OCI-M1 (cell line): ENCODE results near the gene WNT9B.

Experiments
- DNase-seq: peaks from one replicate; lab custom pipeline; 2025; lab: John Stamatoyannopoulos, UW

WNT9B gene

GRCh38 chr17:46851029-46851741 is at the start of gene WNT9B:
WNT9B (plus strand) TSS chr17:46851583; CDS start chr17:46851639, 56 bp downstream.
- no peak for DNase-seq

GRCh38 chr17:46802800-46803199 is 48.6 kb upstream of the WNT9B start:
- no peak for DNase-seq

DNA sequence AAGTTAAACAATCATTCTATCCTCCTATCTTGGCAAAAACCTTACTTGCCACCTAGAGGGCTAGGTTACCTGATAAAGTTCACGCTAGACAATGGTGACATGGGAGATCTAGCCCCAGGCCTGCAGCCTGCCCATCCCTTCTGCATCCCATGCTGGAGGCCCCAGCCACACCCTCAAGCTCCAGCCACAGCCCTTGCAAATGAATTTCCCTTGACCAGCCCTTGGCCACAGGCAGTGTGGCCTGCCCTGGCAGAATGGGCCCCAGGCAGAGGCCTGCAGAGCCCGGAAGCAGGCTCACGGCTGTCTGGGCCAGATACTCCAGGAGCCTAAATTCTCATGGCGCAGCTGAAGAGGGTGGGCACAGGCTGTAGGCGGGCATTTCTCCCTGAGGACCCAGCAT is 47.8 kb upstream of the WNT9B start:
- no peak for DNase-seq

DNA sequence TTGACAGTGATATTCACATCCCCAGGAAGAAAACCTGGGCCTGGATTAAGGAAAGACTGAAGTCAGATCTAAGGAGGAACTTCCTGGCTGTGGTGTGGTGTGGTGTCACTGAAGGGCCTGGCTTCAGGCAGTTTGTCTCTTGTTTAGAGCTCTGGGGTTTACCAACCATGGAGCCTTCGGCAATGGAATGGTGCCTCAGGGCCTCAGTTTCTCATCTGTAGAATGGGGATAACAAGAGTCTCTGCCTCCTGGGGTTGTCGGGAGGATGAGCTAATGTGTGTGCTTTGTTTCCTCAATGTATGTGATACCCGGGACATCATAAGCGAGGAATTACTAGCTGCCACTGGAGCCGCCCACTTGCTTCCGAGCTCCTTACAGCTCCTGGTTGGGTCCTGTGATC is 45.6 kb upstream of the WNT9B start:
- no peak for DNase-seq

- DNase-seq: no peak
Observed at GRCh38 chr17:46809110-46809571, 42.2 kb upstream of the WNT9B start.

DNA sequence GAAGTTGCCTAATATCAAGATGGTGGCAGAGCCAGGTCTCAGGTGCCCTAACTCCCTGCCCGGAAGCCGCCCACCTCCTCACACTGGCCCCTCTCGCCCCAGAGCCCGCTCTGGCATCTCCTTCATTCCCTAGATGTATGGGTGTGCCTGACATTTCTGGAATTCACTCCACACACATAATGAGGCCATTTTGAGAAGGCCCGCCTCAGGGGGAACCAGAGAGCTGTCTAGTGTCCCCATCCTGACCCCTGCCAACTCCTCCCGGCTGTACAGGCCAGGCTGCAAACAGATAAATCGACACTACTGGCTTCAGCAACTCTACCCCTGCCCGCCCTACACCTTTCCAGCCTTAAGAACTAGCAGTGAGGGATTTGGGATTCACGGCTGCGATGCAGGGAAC is 40.5 kb upstream of the WNT9B start:
- no peak for DNase-seq

DNA sequence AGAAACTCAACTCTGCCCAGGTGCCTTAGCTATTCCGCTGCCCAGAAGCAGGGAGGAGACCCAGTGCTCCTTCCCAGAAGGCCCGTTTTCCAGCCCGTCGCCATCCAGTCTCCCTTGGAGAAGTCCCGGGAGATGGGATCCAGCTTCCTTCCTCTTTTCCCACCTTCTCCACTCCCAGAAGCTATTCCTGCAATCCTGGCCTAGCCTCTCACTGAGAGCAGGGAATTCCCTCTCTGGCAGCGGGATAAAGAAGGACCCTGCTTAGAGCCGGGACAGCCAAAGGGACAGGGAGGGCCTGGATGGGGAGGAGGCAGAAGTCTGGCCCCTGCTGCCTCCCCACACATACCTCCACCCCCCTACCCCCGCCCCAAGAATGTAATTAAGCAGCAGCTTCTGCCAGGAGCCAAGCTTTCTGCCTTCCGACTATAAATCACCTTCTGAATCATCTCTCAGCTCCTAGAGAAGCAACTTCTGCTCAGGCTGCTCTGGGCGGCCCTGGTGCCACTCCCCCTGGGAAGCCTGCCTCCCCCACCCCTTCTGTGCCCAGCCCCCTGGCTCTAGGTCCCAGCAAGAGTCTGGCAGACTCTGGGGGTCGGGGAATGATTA is 39.3 kb upstream of the WNT9B start:
- no peak for DNase-seq

GRCh38 chr17:46812624-46813318 is 38.6 kb upstream of the WNT9B start:
- DNase-seq: no peak

- no peak for DNase-seq
Observed at GRCh38 chr17:46813920-46814319, 37.5 kb upstream of the WNT9B start.

- no peak for DNase-seq
Observed at GRCh38 chr17:46814446-46814845, 36.9 kb upstream of the WNT9B start.

DNA sequence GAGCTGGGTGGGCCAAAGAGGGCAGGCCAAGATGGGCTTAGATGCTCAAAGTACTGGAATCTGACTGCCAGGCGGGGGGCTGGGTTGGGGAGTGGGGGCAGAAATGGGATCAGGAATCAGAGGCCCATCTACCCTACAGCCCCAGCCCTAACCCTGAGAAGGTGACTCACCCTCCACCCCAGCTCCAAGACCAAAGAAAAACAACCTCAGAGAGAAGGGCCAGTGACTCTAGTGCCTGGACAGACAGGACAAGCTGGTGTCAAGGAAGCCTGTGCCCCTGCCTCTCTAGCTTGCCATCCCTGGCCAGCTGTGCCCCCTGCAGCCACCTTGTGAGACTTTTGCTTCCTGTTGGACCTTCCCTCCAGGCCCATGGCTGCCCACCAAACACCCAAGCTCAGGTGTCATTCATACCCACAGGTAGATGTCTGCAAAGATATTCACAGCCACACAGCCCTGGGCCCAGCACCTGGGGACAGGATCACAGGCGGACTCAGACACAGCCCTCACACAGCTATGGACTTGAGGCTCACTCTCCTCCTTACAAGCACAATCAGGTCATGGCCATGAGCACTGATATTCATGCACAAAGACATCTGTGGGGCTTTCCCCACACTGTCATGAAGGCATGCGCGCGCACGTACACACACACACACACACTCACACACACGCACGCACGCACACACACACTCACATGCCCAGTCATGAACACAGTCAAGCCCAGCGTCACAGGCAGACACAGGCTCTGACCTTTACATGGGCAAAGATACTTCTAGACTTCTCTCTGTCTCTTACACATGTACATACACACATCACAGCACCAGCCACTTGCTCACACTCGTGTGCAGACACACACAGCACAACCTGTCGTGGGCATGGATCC is 35.7 kb upstream of the WNT9B start:
- no peak for DNase-seq

- no peak for DNase-seq
Observed at GRCh38 chr17:46817151-46817900, 34.1 kb upstream of the WNT9B start.

DNA sequence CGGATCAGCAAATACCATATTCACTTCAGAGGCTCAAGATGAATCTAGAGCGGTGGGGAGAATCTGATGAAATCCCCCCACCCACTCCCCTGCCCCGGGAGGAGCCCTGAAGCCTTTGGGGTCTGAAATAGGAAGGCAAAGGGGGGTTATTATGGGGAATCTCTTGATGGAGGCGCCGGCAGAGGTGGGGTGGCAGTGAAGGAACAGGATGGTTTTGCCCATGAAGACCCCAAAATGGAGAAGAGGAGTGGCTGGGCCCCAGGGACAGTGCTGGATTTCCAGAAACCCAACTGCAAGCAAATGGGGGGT is 33.5 kb upstream of the WNT9B start:
- DNase-seq: no peak

DNA sequence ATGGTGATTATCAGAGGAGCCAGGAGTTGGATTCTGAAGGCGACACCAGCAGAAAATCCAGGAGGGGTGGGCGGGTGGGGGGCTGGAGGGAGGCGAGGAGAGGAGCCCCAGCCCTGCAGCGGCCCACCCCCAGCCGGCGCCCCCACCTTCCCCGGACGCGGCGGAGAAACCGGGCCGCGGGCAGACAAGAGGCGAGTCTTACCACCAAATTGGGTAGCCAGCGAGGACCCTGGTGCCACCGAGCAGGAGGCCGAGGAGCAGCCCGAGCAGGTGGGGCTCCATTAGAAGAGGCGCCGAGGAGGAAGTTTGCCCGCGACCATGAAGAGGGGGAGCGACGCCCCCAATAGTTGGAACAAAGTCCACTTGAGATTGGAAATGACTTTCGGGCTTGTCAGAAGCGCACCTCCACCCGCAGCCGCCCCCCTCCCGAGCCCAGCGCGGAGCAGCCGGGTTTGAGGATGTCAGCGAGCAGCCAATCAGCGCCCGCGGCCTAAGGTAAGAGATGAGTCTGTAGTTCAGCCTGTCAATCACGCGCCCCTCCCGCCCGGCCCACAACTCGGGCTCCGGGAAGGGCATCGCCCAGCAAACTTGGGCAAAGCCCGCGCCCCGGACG is 33.0 kb upstream of the WNT9B start, which contains the start of gene WNT3:
Gene WNT3 (minus strand): TSS at position 377 of the 613 bp plus-strand sequence. CDS start 95 bp downstream, at position 282.
- DNase-seq: no peak

DNA sequence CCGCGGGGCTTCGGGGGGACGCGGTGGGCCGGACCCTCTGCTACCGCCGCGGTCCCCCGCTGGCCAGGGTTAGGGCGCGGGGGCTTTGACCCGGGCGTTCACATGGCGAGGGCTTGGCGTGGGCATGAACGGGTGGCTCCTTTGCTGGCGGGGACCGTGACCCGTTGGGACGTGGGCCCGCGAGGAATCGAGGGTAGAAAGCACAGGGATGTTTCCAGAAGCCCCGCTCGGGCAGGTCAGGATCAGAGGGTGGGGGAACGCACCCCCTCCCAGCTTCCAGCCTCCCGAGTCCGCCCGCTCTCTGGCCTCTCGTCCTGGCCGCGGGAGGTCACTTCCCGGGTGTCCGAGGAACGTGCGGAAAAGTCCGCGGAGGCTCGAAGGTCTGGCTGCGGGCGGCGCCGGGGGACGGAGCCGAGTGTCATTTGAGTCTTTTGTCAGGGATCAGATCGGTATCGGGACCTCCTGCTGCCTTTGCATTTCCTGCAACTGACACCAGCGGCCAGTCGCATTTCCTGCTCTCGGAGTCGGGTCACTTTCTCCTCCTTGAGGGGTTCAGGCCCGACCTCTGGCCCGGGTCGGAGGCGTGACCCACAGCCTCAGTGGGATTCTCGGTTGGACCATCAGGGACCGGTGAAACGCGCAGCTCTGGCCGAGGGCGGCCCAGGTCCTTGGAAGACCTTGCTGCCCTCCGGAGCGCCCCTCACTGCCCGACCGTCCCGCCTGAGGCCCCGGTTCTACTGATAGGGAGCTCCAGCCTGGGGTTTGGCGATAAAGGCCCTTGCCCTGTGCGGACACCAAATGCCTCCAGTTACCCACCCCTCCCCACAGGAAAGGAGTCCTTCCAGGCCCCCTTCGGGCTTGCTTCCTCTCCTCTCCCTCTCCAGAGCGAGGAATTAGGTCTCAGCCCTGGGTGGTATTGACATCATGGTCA is 32.2 kb upstream of the WNT9B start:
- DNase-seq: peak; percentile 11

DNA sequence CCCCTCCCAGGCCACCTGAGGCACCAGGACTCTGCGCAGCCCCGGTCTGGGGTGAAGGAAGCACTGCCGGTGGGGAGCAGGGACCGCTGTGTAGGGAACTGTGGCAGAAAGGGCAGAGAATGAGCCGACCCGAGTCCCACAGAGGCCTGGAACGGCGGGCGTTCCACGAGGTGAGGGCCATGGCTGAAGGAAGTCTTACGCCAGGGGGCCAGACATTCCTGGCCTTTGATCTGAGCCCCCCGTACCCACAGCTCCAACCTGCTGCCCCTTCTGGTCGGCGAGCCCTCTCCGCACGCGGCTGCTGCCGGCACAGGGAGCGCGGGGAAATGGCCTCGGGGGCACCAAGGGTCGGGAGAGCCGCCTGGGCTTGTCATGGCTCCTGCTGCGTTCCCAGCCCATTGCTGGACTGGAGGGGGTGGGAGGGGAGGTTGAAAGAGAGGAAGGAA is 31.5 kb upstream of the WNT9B start:
- no peak for DNase-seq

- no peak for DNase-seq
Observed at GRCh38 chr17:46820592-46821450, 30.6 kb upstream of the WNT9B start.

DNA sequence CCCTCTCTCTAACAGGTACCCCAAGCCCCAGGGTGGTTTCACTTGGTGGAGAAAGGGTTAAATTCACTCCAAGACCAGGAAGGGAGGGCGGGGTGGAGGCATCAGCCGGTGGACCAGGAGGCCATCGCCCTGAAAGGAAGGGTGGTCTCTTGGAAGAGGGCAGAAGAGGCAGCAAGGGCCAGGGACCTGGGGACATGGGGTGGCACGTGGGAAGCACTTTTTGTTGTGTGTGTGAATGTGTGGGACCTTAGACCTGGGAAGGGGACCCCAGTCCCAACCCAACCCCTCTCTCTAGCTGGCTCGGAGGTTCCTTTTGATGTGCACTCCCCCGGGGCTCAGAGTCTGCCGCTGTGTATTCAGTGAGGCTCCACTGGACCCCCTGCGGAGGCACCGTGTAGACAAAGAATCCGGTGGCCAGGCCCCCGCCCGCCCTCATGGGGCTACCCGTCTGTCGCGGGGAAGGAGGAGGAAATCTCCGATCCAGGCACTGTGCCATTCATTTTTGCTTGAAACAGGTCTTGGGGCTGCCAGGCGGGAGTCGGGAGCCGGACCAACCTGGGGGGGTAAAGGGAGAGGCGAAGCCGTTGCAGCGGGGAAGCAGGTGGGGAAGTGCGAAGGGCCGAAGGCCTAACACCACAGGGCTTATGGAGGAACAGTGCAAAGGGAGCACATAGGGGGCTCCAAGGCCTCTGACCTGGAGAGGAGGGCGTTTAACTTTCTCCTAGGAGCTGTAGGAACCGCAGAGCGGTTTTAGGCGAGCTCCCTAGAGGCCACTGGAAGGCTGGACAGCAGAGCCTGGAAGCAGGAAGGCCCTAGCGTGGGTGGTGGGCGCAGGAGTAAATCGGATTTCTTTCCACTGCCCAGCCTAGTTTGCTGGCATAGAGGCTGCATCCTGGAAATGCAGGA is 29.6 kb upstream of the WNT9B start:
- DNase-seq: no peak
